Measurements from ENCODE around the gene SMCO2. TPM values are rescaled to one million over a fixed set of nuclear protein-coding genes. Genes with fewer than 3 reads are reported as not detected.

SMCO2 gene
- total and polyA plus RNA-seq, 10 of the 15 experiments (the other 5 are each of a cell fraction or from before 2014, with no cell fraction given), result 0.11 to 2.3 (median 0.67) TPM

- TF ChIP-seq, protein P1, sequence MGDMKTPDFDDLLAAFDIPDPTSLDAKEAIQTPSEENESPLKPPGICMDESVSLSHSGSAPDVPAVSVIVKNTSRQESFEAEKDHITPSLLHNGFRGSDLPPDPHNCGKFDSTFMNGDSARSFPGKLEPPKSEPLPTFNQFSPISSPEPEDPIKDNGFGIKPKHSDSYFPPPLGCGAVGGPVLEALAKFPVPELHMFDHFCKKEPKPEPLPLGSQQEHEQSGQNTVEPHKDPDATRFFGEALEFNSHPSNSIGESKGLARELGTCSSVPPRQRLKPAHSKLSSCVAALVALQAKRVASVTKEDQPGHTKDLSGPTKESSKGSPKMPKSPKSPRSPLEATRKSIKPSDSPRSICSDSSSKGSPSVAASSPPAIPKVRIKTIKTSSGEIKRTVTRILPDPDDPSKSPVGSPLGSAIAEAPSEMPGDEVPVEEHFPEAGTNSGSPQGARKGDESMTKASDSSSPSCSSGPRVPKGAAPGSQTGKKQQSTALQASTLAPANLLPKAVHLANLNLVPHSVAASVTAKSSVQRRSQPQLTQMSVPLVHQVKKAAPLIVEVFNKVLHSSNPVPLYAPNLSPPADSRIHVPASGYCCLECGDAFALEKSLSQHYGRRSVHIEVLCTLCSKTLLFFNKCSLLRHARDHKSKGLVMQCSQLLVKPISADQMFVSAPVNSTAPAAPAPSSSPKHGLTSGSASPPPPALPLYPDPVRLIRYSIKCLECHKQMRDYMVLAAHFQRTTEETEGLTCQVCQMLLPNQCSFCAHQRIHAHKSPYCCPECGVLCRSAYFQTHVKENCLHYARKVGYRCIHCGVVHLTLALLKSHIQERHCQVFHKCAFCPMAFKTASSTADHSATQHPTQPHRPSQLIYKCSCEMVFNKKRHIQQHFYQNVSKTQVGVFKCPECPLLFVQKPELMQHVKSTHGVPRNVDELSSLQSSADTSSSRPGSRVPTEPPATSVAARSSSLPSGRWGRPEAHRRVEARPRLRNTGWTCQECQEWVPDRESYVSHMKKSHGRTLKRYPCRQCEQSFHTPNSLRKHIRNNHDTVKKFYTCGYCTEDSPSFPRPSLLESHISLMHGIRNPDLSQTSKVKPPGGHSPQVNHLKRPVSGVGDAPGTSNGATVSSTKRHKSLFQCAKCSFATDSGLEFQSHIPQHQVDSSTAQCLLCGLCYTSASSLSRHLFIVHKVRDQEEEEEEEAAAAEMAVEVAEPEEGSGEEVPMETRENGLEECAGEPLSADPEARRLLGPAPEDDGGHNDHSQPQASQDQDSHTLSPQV (IDR thresholded peaks at IDR 0.05), result no peak
- TF ChIP-seq ZNF217 (IDR thresholded peaks at IDR 0.05) (no peak), ATF7 (IDR thresholded peaks at IDR 0.05; ENCODE audit: low read depth) (no peak), KLF5 (IDR thresholded peaks at IDR 0.05; ENCODE audit: partially characterized antibody) (no peak)
Measured at GRCh38 chr12:27550653-27550975, 104.1 kb downstream of the SMCO2 start (continued).

GRCh38 chr12:27551172-27551840 lies 104.8 kb downstream of the SMCO2 start:
- SMC1A ChIA-PET (ENCODE audit: uncharacterized antibody, unreplicated experiment), result interaction anchor here (1.0 to 1.8 kb wide), 2 partner anchors 17 to 37 kb away, joined by 3 to 6 read pairs; no protein-coding TSS in a partner anchor
- Histone ChIP-seq H3K9me3 (replicated peaks; ENCODE audit: control insufficient read depth, insufficient read depth, low read length) (no peaks in the 10 kb centered on the region), H3K4me1 (ENCODE audit: control insufficient read depth, insufficient read depth, low read length) (peaks cover 12% of the 10 kb centered on the region; the same call in 1 of the 2 replicates), H3K79me2 (ENCODE audit: control insufficient read depth, insufficient read depth, low read length) (no peaks in the 10 kb centered on the region; the same call in 1 of the 2 replicates), H3K27ac (ENCODE audit: control insufficient read depth, insufficient read depth) (no peak overlapping the region), H2AFZ (ENCODE audit: control insufficient read depth, low read depth, low read length) (no peak overlapping the region), H3K4me3 (no peak overlapping the region), H3K36me3 (ENCODE audit: control insufficient read depth in 2 of 2, insufficient read depth in 2 of 2, low read length in 1 of 2) (no peaks in the 10 kb centered on the region), H3K9ac (ENCODE audit: control insufficient read depth, insufficient read depth, low read length) (no peak overlapping the region), H4K20me1 (ENCODE audit: control insufficient read depth, insufficient read depth) (no peaks in the 10 kb centered on the region), H3K4me2 (ENCODE audit: control insufficient read depth, insufficient read depth) (no peak overlapping the region), H3K27me3 (replicated peaks in 1 of 2; ENCODE audit: control insufficient read depth in 2 of 2, insufficient read depth in 2 of 2, low read length in 1 of 2) (no peaks in the 10 kb centered on the region)
- POLR2A ChIA-PET, result interaction anchor here (0.6 kb wide), 1 partner anchor 14 kb away, joined by 7 read pairs; no protein-coding TSS in a partner anchor
- DNase-seq (ENCODE audit: low read depth, low spot score) (no peak), FAIRE-seq (no peak), ATAC-seq (no peak)
- RAD21 ChIA-PET (ENCODE audit: unreplicated experiment), result interaction anchor here (0.8 kb wide), 1 partner anchor 127 kb away, joined by 3 read pairs; no protein-coding TSS in a partner anchor
- BruUV-seq (replicated peaks), result no TSS peak
- in situ Hi-C loops (cut with MboI), result no loop called here
- CTCF ChIA-PET, result no interaction called here
- WGBS (ENCODE audit: insufficient coverage, insufficient replicate concordance, low lambda C conversion rate, missing lambda C conversion rate), result 84% methylated on average over 9 of the region's 9 CpGs
- intact Hi-C loops (cut with micrococcal nuclease; ENCODE audit: unreplicated experiment), result no loop called here
- TF ChIP-seq SMC3 (IDR thresholded peaks at IDR 0.05; ENCODE audit: borderline replicate concordance, low read length) (no peak), CUX1 (IDR thresholded peaks at IDR 0.05; ENCODE audit: insufficient replicate concordance, low read depth, low read length) (no peak), POLR2AphosphoS2 (IDR thresholded peaks at IDR 0.05; ENCODE audit: low read depth, low read length) (no peak)

All from GM12878 (cell line).